ENCODE results near the gene ERI2. TPM values are rescaled to one million over a fixed set of nuclear protein-coding genes. Genes with fewer than 3 reads are reported as not detected.
"Not testable (repeated sequence)": the region's sequence is repeated elsewhere in the genome, so short reads cannot be mapped to it uniquely, and the experiment has no call there.

Gene ERI2
- total RNA-seq, 1 donor from 2014 or later, result 4.5 TPM

GRCh38 chr16:20807862-20808261 is 1.6 kb upstream of the ERI2 start:
- H3K27me3 Mint-ChIP-seq, result no peaks in the 10 kb centered on the region
- POLR2A ChIA-PET, result no interaction called here
- ATAC-seq (ENCODE audit: low read depth), result no peak
- CTCF ChIA-PET, result no interaction called here
- H3K9me3 Mint-ChIP-seq, result no peaks in the 10 kb centered on the region
- H3K4me3 Mint-ChIP-seq, result peak overlapping the region; percentile 66
- intact Hi-C loops (cut with micrococcal nuclease), result loop anchor here (2.0 to 5.0 kb wide), 3 partner anchors 67 to 93 kb away; partner anchors contain the start of genes DCUN1D3, LYRM1 and THUMPD1
- H3K4me1 Mint-ChIP-seq, result peaks cover 15% of the 10 kb centered on the region
- no peak overlapping the region for H3K27ac Mint-ChIP-seq
- TF ChIP-seq CTCF (IDR thresholded peaks at IDR 0.05), result no peak
- DNase-seq, result no peak
- peaks cover 5% of the 10 kb centered on the region for H3K36me3 Mint-ChIP-seq (ENCODE audit: low read depth)

- Mint-ChIP-seq H3K4me3 (peak overlapping the region; percentile 98), H3K27ac (peak overlapping the region; percentile 77), H3K4me1 (peaks cover 15% of the 10 kb centered on the region)
- H3K27me3 Mint-ChIP-seq; H3K36me3 Mint-ChIP-seq (ENCODE audit: low read depth); ATAC-seq (ENCODE audit: low read depth); H3K9me3 Mint-ChIP-seq; DNase-seq: not testable (repeated sequence)
- POLR2A ChIA-PET, result interaction anchor here (1.4 to 1.7 kb wide), 2 partner anchors 64 to 98 kb away, joined by 4 to 6 read pairs; partner anchors contain the start of gene THUMPD1
- CTCF ChIA-PET, result interaction anchor here (1.6 kb wide), 1 partner anchor 45 kb away, joined by 4 read pairs; no protein-coding TSS in a partner anchor
- intact Hi-C loops (cut with micrococcal nuclease), result loop anchor here (1.0 to 5.0 kb wide), 4 partner anchors 42 to 95 kb away; partner anchors contain the start of genes DCUN1D3, LYRM1 and THUMPD1
Measured at GRCh38 chr16:20805684-20806167, 546 bp downstream of the ERI2 start.

- Mint-ChIP-seq H3K4me3 (no peak overlapping the region), H3K9me3 (no peaks in the 10 kb centered on the region), H3K27me3 (no peaks in the 10 kb centered on the region), H3K36me3 (ENCODE audit: low read depth) (peaks cover 5% of the 10 kb centered on the region), H3K4me1 (peaks cover 15% of the 10 kb centered on the region), H3K27ac (no peak overlapping the region)
- no peak for TF ChIP-seq CTCF (IDR thresholded peaks at IDR 0.05)
- DNase-seq (no peak), ATAC-seq (ENCODE audit: low read depth) (no peak)
- intact Hi-C loops (cut with micrococcal nuclease), result no loop called here
- CTCF ChIA-PET, result interaction anchor here (0.9 kb wide), 1 partner anchor 71 kb away, joined by 3 read pairs; no protein-coding TSS in a partner anchor
- POLR2A ChIA-PET, result no interaction called here
Measured at GRCh38 chr16:20803561-20804214, 2.6 kb downstream of the ERI2 start.

- intact Hi-C loops (cut with micrococcal nuclease), result no loop called here
- H3K27ac Mint-ChIP-seq, result no peak overlapping the region
- H3K4me1 Mint-ChIP-seq, result peaks cover 14% of the 10 kb centered on the region
- ChIA-PET POLR2A (no interaction called here), CTCF (no interaction called here)
- ATAC-seq (ENCODE audit: low read depth), result no peak
- no peaks in the 10 kb centered on the region for H3K27me3 Mint-ChIP-seq
- no peak for DNase-seq
- no peak overlapping the region for H3K4me3 Mint-ChIP-seq
- peaks cover 5% of the 10 kb centered on the region for H3K36me3 Mint-ChIP-seq (ENCODE audit: low read depth)
- no peaks in the 10 kb centered on the region for H3K9me3 Mint-ChIP-seq
- no peak for TF ChIP-seq CTCF (IDR thresholded peaks at IDR 0.05)
Measured at GRCh38 chr16:20803192-20803560, 3.1 kb downstream of the ERI2 start.

GRCh38 chr16:20801278-20801677 is 5.0 kb downstream of the ERI2 start:
- H3K27ac Mint-ChIP-seq, result no peak overlapping the region
- ChIA-PET POLR2A (no interaction called here), CTCF (no interaction called here)
- DNase-seq, result no peak
- H3K9me3 Mint-ChIP-seq, result no peaks in the 10 kb centered on the region
- H3K36me3 Mint-ChIP-seq (ENCODE audit: low read depth), result peaks cover under 1% of the 10 kb centered on the region
- no peak for ATAC-seq (ENCODE audit: low read depth)
- TF ChIP-seq CTCF (IDR thresholded peaks at IDR 0.05), result no peak
- H3K4me1 Mint-ChIP-seq, result peaks cover 2% of the 10 kb centered on the region
- intact Hi-C loops (cut with micrococcal nuclease), result no loop called here
- H3K4me3 Mint-ChIP-seq, result no peak overlapping the region
- no peaks in the 10 kb centered on the region for H3K27me3 Mint-ChIP-seq
